K562 (cell line): ENCODE results near the gene AIFM3. TPM values are rescaled to one million over a fixed set of nuclear protein-coding genes. Genes with fewer than 3 reads are reported as not detected.

Experiments
- CBX3 ChIP-seq, 2 experiments: IDR thresholded peaks; 1 replicate in 1 of 2; 2 replicates in 1 of 2; pipeline ENCODE4 v1.6.1; 2012; ENCODE audit warnings: inconsistent platforms in 2 of 2, low read length in 2 of 2, borderline replicate concordance in 1 of 2, control low read depth in 1 of 2
- CREBBP ChIP-seq: IDR thresholded peaks from one replicate; pipeline ENCODE4 v1.6.1; 2012; ENCODE audit warnings: low read depth, mild to moderate bottlenecking, control low read depth, inconsistent platforms, low read length
- CTBP1 ChIP-seq: fragments of 450-650 bp; IDR thresholded peaks from 2 replicates; pipeline ENCODE4 v1.6.1; 2016; ENCODE audit warnings: borderline replicate concordance
- EP300 ChIP-seq: IDR thresholded peaks from 2 replicates; pipeline ENCODE4 v1.6.1; 2012; ENCODE audit warnings: low read length, improper control_type of control experiment
- HNRNPLL ChIP-seq: fragments of 200-400 bp; formaldehyde crosslinking; IDR thresholded peaks from 2 replicates; pipeline ENCODE4 v1.6.1; 2017; ENCODE audit warnings: low read length, low read depth, mild to moderate bottlenecking; ENCODE audit not compliant: poor library complexity, severe bottlenecking
- KDM4B ChIP-seq, 2 experiments: fragments of 450-650 bp in 1 of 2; sonication (generic) in 1 of 2; IDR thresholded peaks; 2 replicates each; pipeline ENCODE4 v1.6.1; 2016 to 2017; ENCODE audit warnings: borderline replicate concordance in 2 of 2, antibody characterized with exemption in 1 of 2, low read depth in 1 of 2, mild to moderate bottlenecking in 1 of 2
- KHSRP ChIP-seq: fragments of 450-650 bp; IDR thresholded peaks from 2 replicates; pipeline ENCODE4 v1.6.1; 2017
- MCM3 ChIP-seq: fragments of 450-650 bp; IDR thresholded peaks from 2 replicates; pipeline ENCODE4 v1.6.1; 2016
- NCOA2 ChIP-seq, 2 experiments: fragments of 450-650 bp; IDR thresholded peaks; 2 replicates each; pipeline ENCODE4 v1.6.1; 2018; ENCODE audit warnings: mild to moderate bottlenecking in 2 of 2, moderate library complexity in 1 of 2; ENCODE audit not compliant: partially characterized antibody in 2 of 2
- SP1 ChIP-seq: sonication (generic); formaldehyde crosslinking; IDR thresholded peaks from 2 replicates; pipeline ENCODE4 v1.8.1; 2022; ENCODE audit warnings: mild to moderate bottlenecking, missing genetic modification reagents
- SRSF7 ChIP-seq: fragments of 200-400 bp; formaldehyde crosslinking; optimal IDR thresholded peaks from 2 replicates; pipeline ENCODE3; 2017; ENCODE audit warnings: mild to moderate bottlenecking, low read depth, low read length
- STAG1 ChIP-seq: sonication (generic); formaldehyde crosslinking; IDR thresholded peaks from 2 replicates; pipeline ENCODE4 v1.5.0; 2020; ENCODE audit warnings: missing genetic modification reagents, borderline replicate concordance
- TRIM28 ChIP-seq: fragments of 450-650 bp; IDR thresholded peaks from 2 replicates; pipeline ENCODE4 v1.6.1; 2017
- ZFP36 ChIP-seq: fragments of 150-350 bp; IDR thresholded peaks from 2 replicates; pipeline ENCODE4 v1.6.1; 2018; ENCODE audit warnings: low read length, low read depth; ENCODE audit not compliant: partially characterized antibody
- ZFX ChIP-seq: sonication (generic); formaldehyde crosslinking; IDR thresholded peaks from 2 replicates; pipeline ENCODE4 v1.8.0; 2022; ENCODE audit warnings: mild to moderate bottlenecking, missing genetic modification reagents, moderate library complexity
- ZKSCAN1 ChIP-seq: fragments of 150-350 bp; IDR thresholded peaks from 2 replicates; pipeline ENCODE4 v1.6.1; 2016; ENCODE audit warnings: low read depth, low read length
- ZNF311 ChIP-seq: fragments of 250-450 bp; sonication (Bioruptor Pico); IDR thresholded peaks from 2 replicates; pipeline ENCODE4 v1.4.0; 2020; ENCODE audit warnings: mild to moderate bottlenecking, moderate library complexity
- ZNF830 ChIP-seq: fragments of 250-450 bp; sonication (Bioruptor Pico); IDR thresholded peaks from 2 replicates; pipeline ENCODE4 v1.5.0; 2021; ENCODE audit warnings: mild to moderate bottlenecking
- polyA plus RNA-seq, 8 experiments: library from polyadenylated mRNA; depleted of rRNA in 4 of 8; stranded (reverse) in 5 of 8; unstranded in 3 of 8; fragments of >200 nt; fragmentation: Nextera tagmentation in 2 of 8; fragmentation: Illumina TruSeq in 1 of 8; extraction: Ambion mirVana in 2 of 8; extraction: Trizol in 1 of 8; gene quantifications; 2 replicates each; pipeline versions ENCODE4 v1.2.1 to v1.2.3, GENCODE V29; 2011 to 2014; ENCODE audit warnings: inconsistent platforms in 1 of 8, missing spikeins in 1 of 8
- total RNA-seq, 7 experiments: library from RNA; depleted of rRNA in 6 of 7; stranded (reverse); fragments of >200 nt in 6 of 7; fragmentation: Illumina TruSeq in 2 of 7; extraction: Trizol in 2 of 7; gene quantifications; 2 replicates each; pipeline versions ENCODE4 v1.2.1 to v1.2.3, GENCODE V29; 2011 to 2021; ENCODE audit warnings: low replicate concordance in 1 of 7
- TF ChIP-seq, protein P1 (sequence below): sonication (generic); formaldehyde crosslinking; IDR thresholded peaks from 2 replicates; pipeline ENCODE4 v1.8.1; 2023; ENCODE audit warnings: mild to moderate bottlenecking, missing genetic modification reagents, moderate library complexity
- TF ChIP-seq, protein P2 (sequence below): fragments of 250-450 bp; sonication (Bioruptor Pico); IDR thresholded peaks from 2 replicates; pipeline ENCODE4 v1.4.0; 2020; ENCODE audit warnings: borderline replicate concordance
- TF ChIP-seq, protein P3 (sequence below): fragments of 450-650 bp; formaldehyde crosslinking; IDR thresholded peaks from 2 replicates; pipeline ENCODE4 v1.4.0; 2020; ENCODE audit warnings: mild to moderate bottlenecking, moderate library complexity
- TF ChIP-seq, protein P4 (sequence below): fragments of 250-450 bp; sonication (Bioruptor Pico); IDR thresholded peaks from 2 replicates; pipeline ENCODE4 v1.4.0; 2020; ENCODE audit warnings: mild to moderate bottlenecking, moderate library complexity, borderline replicate concordance

The AIFM3 gene
- total and polyA plus RNA-seq, 9 of the 15 experiments (the other 6 are each of a cell fraction or from before 2014, with no cell fraction given) = 0.03 to 0.20 (median 0.07) TPM; not detected in 1

DNA sequence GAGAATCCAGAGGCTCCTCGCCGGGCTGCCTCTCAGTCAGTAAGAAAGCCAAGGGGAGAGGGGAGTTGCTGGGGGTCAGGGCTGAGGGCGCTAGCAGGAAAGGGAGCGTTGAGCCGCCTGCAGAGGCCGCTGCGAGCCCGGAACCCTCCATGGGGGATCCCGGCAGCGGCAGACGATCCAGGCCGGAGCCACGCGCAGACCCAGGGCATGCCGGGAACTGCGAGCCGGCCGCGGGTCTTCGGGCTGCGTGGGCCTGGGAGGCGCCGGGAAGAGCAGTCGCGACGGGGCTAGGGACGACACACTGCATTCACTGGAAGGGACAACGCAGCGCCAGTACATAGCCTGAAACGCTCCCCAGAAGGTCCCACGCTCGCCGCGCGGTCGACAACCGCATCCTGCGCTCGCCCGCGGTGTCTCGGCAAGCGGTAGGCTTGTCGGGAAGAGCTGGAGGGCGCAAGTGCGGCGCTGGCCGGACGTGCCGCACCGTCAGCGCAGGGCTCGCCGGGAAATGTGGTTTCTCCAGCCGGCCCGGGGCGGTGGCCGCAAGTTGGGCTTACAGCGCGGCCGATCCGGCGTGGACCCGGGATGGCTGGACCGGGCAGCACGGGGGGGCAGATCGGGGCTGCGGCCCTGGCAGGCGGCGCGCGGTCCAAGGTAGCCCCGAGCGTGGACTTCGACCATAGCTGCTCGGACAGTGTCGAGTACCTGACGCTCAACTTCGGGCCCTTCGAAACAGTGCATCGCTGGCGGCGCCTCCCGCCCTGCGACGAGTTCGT lies 14.9 kb downstream of the AIFM3 start, which contains the start of gene LZTR1 (continued):
- no peak for TF ChIP-seq ZNF830 (CRISPR knock-in tag)
- TF ChIP-seq MCM3 = no peak
- TF ChIP-seq CREBBP = no peak
- no peak for TF ChIP-seq NCOA2 (IDR thresholded peaks at IDR 0.05; ENCODE audit: partially characterized antibody in 2 of 2)
- no peak for TF ChIP-seq ZFX (CRISPR knock-in tag)
- TF ChIP-seq, protein P1, sequence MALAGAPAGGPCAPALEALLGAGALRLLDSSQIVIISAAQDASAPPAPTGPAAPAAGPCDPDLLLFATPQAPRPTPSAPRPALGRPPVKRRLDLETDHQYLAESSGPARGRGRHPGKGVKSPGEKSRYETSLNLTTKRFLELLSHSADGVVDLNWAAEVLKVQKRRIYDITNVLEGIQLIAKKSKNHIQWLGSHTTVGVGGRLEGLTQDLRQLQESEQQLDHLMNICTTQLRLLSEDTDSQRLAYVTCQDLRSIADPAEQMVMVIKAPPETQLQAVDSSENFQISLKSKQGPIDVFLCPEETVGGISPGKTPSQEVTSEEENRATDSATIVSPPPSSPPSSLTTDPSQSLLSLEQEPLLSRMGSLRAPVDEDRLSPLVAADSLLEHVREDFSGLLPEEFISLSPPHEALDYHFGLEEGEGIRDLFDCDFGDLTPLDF (CRISPR knock-in tag) = peak; percentile 99
- TF ChIP-seq EP300 = no peak
- peak in 1 of 2 experiments; percentile 61; a peak in 1 of 3 replicates for TF ChIP-seq CBX3 (IDR thresholded peaks at IDR 0.05; ENCODE audit: borderline replicate concordance in 1 of 2, low read length in 2 of 2)
- TF ChIP-seq STAG1 (CRISPR knock-in tag) = no peak
- peak; percentile 92 for TF ChIP-seq ZKSCAN1
- no peak for TF ChIP-seq KDM4B (IDR thresholded peaks at IDR 0.05; ENCODE audit: borderline replicate concordance in 2 of 2, low read depth in 1 of 2)
- TF ChIP-seq SP1 (CRISPR knock-in tag) = no peak
- TF ChIP-seq, protein P2, sequence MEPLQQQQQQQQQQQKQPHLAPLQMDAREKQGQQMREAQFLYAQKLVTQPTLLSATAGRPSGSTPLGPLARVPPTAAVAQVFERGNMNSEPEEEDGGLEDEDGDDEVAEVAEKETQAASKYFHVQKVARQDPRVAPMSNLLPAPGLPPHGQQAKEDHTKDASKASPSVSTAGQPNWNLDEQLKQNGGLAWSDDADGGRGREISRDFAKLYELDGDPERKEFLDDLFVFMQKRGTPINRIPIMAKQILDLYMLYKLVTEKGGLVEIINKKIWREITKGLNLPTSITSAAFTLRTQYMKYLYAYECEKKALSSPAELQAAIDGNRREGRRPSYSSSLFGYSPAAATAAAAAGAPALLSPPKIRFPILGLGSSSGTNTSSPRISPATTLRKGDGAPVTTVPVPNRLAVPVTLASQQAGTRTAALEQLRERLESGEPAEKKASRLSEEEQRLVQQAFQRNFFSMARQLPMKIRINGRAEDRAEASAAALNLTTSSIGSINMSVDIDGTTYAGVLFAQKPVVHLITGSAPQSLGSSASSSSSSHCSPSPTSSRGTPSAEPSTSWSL (CRISPR knock-in tag) = peak; percentile 95
- TF ChIP-seq HNRNPLL = peak; percentile 98
- TF ChIP-seq ZFP36 = peak; percentile 54
- TF ChIP-seq ZNF311 (CRISPR knock-in tag) = peak; percentile 93
- TF ChIP-seq TRIM28 = no peak
- TF ChIP-seq CTBP1 = no peak
- TF ChIP-seq, protein P3, sequence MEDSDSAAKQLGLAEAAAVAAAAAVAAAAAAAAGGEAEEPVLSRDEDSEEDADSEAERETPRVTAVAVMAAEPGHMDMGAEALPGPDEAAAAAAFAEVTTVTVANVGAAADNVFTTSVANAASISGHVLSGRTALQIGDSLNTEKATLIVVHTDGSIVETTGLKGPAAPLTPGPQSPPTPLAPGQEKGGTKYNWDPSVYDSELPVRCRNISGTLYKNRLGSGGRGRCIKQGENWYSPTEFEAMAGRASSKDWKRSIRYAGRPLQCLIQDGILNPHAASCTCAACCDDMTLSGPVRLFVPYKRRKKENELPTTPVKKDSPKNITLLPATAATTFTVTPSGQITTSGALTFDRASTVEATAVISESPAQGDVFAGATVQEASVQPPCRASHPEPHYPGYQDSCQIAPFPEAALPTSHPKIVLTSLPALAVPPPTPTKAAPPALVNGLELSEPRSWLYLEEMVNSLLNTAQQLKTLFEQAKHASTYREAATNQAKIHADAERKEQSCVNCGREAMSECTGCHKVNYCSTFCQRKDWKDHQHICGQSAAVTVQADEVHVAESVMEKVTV (CRISPR knock-in tag) = peak; percentile 91
- TF ChIP-seq KHSRP = no peak
- TF ChIP-seq, protein P4, sequence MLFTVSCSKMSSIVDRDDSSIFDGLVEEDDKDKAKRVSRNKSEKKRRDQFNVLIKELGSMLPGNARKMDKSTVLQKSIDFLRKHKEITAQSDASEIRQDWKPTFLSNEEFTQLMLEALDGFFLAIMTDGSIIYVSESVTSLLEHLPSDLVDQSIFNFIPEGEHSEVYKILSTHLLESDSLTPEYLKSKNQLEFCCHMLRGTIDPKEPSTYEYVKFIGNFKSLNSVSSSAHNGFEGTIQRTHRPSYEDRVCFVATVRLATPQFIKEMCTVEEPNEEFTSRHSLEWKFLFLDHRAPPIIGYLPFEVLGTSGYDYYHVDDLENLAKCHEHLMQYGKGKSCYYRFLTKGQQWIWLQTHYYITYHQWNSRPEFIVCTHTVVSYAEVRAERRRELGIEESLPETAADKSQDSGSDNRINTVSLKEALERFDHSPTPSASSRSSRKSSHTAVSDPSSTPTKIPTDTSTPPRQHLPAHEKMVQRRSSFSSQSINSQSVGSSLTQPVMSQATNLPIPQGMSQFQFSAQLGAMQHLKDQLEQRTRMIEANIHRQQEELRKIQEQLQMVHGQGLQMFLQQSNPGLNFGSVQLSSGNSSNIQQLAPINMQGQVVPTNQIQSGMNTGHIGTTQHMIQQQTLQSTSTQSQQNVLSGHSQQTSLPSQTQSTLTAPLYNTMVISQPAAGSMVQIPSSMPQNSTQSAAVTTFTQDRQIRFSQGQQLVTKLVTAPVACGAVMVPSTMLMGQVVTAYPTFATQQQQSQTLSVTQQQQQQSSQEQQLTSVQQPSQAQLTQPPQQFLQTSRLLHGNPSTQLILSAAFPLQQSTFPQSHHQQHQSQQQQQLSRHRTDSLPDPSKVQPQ (CRISPR knock-in tag) = peak; percentile 86
- TF ChIP-seq SRSF7 = no peak
